ENCODE measurements around the gene THSD7A.

THSD7A gene

DNA sequence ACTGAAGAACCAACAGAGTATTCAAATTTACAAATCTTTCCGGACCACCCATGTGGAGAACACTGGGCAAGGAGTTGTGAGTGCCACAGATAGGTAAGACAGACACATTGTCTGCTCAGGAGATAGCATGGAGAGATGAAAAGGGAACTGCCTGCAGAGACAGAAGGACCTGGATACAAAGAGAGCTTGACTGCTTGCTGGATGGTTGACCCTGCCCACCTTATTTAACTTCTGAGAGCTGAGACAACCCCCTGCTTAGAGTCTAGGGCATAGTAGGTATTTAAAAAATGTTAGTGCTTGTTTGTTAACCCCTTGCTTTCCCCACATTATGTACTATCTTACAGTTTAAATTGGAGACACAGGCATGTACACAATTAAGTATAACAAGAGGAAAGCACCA lies 314.1 kb downstream of the THSD7A start:
- no peak for DNase-seq (ENCODE audit: low read depth in 2 of 2)

DNA sequence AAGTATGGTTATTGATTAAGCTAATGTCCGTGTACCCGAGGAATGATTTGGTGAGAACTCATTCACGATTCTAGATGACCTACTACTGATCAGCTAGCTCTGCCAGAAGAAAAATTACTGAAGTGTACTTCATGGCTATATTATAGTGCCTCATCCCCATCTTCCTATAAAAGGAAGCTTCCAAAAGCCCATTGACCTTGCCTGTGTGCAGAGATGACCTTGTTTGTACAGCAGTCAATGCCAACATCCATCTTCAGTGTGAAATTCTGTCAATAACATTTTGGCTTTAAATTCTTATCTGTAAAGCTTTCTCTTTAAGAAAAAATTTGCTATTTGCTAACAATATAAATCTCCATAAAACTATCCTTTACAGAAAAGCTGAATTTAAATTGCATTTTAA lies 315.7 kb downstream of the THSD7A start:
- DNase-seq (ENCODE audit: low read depth in 2 of 2), result no peak

DNA sequence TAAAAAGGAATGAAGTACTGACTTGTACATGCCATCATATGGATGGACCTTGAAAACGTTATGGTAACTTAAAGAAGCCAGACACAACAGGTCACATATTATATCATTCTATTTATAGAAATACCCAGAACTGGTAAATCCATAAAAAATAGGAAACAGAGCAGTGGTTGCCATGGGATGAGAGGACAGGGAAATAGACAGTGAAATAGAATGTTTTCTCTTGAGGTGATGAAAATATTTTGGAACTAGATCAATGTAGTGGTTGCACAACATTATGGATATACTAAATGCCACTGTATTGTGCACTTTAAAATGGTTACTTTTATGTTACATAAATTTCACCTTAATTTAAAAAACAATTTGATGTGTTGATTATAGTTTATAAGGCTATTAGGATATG lies 318.5 kb downstream of the THSD7A start:
- no peak for DNase-seq (ENCODE audit: low read depth in 2 of 2)

DNA sequence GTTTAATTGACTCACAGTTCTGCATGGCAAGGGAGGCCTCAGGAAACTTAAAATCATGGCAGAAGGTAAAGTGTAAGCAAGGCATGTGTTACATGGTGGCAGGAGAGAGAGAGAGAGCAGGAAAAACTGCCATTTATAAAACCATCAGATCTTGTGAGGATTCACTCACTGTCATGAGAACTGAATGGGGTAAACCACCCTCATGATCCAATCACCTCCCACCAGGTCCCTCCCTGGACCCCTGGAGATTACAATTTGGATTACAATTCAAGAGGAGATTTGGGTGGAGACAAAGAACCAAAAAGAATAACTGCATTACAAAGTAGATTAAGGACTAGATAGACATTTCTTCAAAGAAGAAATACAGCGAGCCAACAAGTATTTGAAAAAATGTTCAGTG lies 324.1 kb downstream of the THSD7A start:
- DNase-seq (ENCODE audit: low read depth in 2 of 2), result no peak

DNA sequence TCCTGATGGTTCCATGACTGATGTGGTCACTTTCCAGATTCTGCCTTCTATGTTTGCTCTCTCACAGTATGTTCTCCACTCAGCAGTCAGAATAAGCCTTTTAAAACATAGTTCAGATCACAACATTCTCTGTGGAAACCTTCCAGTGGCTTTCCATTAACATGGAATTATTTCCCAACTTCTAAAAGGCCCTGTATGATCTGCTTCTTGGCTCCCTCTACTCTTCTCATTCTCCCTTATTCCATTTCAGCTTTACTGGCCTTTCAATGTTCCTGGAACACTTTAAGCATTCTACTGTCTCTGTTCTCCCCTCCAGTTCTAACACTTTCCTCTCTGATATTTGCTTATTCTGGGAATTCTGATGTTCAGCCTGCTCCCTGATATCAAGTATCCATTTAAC lies 325.6 kb downstream of the THSD7A start:
- no peak for DNase-seq (ENCODE audit: low read depth in 2 of 2)

DNA sequence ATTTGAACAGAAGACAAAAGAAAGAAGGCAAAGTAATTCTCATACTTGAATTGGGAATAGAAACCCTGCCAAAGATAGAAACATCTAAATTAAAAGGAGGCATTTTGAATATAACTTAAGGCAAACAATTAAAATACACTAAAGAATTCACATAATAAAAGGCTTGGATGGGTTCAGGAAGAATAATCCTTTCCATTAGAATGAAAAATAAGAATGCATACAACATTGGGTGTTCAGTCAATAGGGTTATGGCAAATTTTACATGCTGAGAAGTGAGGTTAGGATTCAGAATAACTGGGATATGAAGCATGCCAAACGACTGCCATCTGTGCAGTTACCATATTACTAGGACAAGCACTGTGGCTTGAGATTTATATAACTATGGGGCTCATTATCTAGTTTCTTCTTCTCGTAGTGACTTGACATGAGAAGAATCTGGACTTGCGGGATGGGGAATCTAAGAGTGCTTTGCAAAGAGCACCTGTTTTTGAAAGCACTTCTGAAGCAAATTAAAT lies 326.5 kb downstream of the THSD7A start:
- DNase-seq (ENCODE audit: low read depth in 2 of 2), result no peak

DNA sequence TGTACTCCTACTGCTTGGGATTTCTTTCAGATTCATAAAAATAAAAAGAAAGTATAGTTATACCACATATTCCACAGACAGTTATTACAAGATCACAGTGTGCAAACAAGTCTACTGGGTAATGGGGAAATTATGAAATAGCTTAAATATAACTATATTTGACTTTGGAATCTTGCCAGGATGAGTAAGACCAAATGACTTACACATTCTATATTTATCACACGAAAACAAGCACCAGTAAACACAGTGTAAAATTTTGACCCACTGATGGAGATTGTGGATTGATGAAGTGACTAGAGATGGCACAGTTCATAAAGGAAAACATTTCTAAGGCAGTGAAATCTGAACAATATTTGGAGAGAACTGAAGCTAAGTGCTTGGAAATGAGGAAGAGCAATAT lies 339.7 kb downstream of the THSD7A start:
- DNase-seq (ENCODE audit: low read depth in 2 of 2), result no peak

DNA sequence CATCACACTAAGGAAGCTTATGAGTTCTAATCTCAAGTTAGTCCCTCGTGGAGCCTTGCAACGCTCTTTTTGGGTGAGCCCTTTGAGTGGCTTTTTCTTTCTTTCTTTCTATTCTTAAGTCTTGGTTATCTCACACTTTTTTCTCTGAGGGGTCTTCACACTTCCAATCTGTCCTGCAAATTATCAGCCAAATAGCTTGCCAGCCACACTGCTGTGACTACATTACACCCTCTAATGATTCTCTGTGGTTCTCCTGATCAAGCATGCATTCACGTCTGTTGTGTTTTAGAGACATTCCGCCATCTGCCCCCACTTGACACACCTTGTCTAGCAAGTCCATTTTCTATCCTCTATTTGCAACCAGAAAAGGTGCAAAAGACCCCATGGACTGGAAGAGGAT lies 340.2 kb downstream of the THSD7A start:
- no peak for DNase-seq (ENCODE audit: low read depth in 2 of 2)

DNA sequence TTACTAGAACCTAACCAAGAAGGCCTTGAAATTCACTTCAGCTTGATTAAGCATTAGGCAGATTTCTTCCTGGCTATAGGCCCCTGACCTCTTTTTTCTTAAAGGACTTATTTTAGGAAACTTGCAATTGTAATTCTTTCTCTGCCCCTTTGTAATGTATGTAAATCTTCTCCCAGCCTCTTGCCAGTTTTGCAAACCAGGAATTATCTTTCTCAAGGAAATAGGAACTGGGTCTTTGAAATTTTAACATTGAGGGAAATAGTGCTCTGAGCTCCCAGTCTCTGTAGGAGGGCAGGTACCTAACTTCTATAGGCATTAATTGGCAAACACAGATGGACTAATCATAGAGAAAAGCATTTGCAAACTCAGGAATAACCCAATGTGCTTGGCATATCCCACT lies 342.7 kb downstream of the THSD7A start:
- no peak for DNase-seq (ENCODE audit: low read depth in 2 of 2)

DNA sequence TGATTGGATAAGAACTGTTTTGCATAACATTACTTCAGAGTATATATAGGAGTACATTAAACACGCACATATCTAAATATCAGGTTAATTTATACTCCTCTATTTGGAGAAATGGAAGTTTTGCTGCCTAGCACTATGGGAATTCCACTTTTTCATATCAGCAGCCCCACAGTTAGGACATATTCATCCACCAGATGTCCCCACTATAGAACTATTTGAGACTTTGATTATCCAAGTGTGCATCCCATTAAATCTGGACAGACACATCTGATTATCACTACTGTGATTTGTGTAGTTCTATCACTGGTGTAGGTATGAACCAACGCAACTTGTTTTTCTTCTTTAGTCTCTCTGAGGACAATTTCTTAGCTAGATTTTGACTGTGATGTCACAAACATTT lies 345.7 kb downstream of the THSD7A start:
- DNase-seq (ENCODE audit: low read depth in 2 of 2), result no peak

DNA sequence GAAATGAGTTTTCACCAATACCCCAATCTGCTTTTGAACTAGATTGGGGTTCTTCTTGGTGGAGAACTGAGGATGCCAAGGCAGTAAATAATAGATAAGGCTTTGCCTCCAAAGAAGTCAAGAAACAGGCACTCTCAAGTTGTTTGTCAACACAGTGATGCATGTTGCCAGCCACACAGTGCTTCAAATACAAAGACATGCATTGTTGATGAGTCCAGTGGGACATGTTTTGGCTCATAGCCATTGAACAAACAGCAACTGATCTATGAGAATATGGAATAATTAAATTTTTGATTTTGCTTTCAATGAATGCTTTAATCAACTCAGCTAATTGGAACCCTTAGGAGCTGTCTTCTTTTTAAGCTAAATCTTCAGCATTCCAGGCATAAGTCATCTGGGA lies 346.4 kb downstream of the THSD7A start:
- DNase-seq (ENCODE audit: low read depth in 2 of 2), result no peak

DNA sequence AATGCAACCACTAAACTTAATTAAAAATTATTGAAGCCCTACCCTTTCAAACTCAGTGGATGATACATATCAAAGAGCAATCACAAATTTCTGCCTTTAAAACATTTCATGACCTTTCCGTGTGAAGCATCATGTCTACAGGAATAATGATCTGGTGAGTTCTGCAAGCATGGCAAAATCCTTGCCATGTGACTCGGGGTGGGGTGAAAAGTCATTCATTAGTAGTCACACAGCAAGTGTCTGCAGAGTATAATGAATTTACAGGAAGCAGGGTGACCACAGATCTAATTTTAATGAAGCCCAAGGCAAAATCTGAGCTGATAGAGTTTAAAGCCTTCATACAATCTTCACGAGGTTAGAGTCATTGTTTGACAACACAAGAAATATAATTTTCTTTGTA lies 351.9 kb downstream of the THSD7A start:
- no peak for DNase-seq (ENCODE audit: low read depth in 2 of 2)

DNA sequence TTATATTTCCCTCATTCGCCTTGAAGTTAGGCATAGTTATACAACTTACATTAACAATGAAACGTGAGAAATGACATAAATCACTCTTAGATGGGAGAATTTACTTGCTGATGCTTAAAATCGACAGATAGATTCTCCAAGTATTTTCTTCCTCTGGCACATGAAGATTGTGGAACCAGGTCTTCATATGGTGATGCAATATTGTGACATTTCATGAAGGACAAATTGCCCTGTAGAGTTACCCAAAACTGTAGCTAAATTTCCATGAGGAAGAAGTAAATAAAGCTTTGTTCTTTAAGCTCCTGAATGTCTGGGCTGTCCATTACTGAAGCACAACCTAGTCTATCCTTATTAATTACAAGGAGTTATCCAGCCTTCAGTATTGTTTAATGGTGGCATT lies 353.1 kb downstream of the THSD7A start:
- no peak for DNase-seq (ENCODE audit: low read depth in 2 of 2)

DNA sequence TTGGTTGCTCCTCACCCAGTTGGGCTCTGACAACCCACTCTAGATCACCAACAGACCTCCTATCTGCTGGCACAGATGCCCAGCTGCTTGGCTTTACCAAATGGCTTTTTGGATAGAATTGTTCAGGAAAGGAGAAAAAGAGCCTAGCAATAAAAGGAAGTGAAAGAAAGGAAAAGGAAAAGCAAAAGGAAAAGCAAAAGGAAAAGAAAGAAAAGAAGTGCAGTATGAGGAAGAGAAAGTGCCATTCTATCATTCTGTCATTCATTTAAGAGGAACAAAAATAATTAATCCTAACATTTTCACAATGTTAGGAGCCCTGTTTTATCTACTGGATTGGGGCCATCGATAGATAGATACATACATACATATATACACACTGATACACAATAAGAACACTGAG lies 353.6 kb downstream of the THSD7A start:
- no peak for DNase-seq (ENCODE audit: low read depth in 2 of 2)

DNA sequence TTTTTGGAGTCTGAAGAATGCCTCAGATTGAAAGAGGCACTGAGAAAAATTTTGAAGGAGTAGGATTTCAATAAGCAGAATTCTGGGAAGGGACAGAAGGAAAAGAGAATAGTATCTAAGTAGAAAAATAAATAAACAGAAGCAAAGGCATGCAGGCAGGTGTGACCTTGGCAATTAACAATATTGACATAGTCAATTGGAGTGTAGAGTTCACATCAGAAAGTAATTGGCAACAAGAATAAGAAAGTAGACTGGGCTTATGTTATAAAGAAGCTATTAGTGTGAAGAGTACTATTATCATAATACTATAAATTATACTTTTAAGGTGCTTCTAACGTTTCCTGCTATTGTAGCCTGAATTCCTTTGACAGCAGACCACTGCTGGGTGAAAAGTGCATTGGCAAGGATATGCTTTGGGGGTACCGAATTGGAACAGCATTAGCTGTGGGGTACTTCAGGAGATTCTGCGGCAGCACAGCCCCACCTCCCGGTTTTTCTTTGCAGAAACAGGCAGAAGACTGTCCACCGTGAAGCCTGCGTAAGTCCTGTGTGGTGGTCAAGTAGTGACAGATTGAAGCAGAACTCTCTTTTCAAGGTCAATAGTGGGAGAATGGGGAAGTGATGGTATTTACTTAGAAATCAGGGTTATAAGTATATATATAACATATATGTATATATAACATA lies 357.0 kb downstream of the THSD7A start:
- DNase-seq (ENCODE audit: low read depth in 2 of 2), result no peak

DNA sequence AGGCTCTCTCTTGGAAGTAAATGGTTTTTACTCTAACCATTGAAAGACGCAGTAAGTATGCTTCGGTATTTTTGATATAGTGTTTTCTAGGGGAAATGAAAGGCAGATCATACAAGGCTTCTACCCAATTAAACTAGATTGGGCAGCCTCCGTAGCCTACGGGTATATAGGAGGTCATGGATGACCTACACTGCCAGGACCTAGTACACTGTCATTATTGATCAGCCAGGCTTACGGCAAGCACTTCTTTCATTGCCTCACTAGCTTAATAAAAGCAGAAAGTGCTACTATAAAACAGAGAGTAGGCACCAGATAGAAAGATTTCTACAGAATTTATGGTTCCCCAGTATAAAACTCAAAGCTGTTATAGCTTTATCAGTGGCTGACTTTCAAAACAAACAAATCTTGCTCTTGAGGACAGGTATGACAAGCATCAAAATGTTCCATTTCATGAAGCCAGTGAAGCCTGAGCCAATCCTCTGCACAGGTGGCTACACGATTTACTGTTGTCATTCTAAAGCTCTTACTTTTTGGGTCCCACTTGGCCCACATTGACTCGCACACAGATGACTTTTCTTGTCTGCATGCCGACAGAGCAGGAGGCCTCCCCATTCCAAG lies 358.1 kb downstream of the THSD7A start:
- DNase-seq (ENCODE audit: low read depth in 2 of 2), result no peak

DNA sequence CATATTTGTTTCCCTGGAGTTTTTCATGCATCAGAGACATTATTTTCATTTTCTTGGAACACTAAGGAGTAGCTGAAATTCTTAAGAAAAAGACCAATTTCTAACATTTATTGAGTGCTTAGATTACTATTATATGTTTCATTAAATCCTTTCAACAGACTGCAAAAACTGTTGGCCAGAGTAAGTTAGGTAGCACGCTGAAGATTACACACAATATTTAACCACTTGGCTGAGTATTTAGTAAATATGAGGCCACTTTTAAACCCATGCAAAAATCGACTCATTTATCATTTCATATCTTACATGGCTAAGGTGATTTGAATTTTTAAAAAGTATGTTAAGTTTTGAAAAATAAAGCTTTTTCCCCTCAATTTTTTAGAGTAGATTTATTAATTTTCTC lies 358.8 kb downstream of the THSD7A start:
- no peak for DNase-seq (ENCODE audit: low read depth in 2 of 2)

DNA sequence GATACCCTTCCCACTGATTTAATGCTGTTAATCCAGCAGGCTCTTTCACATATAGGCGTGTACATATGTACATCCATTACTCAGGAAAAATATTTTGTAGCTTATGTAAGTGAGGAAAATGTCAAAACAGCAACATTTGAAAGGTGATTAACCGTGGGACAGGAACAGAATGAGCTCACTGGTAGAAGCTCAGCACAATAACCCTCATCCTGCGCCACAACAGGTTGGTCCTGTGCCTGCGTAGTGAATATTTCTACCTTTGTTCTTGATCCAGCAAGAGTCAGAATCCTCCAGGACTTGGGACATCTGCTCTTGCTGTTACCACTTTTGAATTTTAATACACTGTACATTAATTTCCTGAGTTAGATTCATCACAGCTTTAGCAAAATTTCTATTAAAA lies 359.4 kb downstream of the THSD7A start:
- no peak for DNase-seq (ENCODE audit: low read depth in 2 of 2)

DNA sequence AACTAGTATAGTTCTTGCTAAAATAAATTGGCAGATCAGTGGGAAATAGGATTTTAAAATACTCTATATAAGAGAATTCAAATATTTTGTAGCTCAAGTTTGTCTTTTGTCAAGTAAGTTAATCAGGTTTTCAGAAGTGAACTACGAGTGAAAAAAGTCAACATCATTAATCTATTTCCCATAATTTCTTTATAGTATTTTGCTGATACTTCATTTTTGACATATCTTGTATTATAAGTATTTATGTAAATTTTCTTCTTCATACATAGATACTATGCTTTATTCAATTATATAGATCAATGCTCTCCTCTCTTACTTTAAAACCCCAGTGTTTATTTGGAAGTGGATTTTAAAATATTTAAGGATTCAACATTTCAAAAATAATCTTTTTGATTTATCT lies 360.7 kb downstream of the THSD7A start:
- DNase-seq (ENCODE audit: low read depth in 2 of 2), result no peak

DNA sequence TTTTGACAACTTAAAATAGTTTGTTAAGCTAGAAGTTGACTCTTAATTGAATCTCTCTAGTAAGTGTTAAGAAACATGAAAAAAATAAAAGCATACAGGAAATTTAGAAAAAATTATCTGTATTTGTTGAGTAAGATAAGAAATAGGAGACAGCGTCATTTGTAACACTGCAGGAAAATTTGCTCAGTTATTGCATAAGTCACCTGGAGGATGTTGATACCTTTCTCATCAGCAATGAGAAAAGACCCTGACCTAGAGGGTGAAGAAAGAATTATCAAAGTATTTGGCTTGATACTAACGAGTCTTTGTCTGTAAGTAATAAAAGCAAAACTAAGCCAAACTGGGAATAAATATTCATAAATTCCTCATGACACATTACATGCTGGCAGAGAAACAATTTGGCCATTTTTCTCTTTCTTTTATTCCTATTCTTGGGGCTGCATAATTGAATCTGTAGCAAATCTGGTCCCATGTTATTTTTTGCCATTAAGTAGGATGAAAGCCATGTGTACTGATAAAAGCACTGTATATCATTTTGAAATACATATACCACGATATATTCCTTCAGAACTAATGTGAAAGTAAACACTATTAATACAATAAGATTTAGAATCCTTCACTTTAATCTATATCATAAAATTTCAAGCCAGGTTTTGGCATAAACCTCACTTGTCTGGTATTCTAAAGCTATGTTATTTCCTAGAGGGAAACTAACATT lies 362.8 kb downstream of the THSD7A start:
- DNase-seq (ENCODE audit: low read depth in 2 of 2), result no peak

DNA sequence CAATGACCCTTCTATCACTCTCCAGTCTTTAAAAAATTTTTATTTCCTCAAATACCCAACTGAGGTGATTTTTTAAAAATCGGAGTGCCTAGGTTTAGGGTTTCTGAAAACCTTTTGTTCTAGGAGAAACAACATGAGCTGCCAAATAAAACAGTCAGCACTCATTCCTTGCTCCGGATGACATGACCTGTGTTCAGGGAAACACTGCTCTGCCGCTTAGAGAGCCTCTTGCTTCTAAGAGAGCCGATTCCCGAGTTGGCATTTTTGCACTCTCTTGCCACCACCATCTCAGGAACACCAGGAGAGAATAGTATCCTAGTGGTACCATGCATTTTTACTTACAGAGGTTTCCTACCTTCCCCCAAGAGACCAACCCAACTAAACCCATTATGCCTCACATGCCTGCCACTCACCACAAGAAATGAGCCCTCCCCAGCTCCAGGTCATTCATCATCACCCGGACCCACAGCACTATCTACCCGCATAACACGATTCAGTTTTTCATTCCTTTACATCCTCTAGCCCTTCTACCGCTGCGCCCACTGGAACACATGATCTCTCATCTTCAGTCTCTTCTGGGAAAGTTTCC lies 365.4 kb downstream of the THSD7A start:
- no peak for DNase-seq (ENCODE audit: low read depth in 2 of 2)

DNA sequence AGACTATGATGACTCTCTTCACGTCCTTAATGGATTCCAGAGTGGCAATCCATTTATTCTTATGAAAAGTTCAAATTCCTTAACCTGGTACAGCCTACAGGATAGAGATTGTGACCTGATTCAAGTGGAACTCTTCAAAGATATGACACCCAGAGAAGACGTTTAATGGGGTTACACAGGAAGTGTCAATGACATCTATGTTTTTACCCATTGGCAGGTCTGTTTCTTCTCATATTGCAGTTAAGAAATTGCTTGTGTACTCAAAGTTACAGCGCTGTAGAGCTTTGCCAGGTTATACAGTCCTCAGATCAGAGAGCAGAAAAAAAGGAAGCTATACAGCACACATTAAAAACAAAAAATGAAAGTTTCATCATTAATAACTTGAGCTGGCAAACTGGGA lies 367.4 kb downstream of the THSD7A start:
- DNase-seq (ENCODE audit: low read depth in 2 of 2), result no peak

DNA sequence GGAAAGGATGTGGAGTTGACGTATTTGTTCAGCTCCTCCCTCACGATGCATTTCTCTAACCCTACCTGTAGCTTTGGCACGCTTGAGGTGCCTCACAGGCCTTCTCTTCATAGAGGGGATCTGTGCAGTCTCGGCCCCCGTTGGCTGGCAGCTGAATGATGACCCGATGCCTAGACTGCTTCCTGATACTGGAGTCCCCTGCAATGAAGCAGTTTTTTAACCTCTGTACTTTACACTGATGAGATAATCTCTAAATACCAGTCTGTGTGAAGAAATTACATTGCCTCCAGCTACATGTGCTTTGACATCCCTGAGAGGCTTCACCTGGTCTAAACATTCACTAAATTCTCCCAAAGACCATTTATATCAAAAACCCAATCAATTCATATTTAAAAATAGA lies 370.1 kb downstream of the THSD7A start:
- no peak for DNase-seq (ENCODE audit: low read depth in 2 of 2)

All from stimulated activated CD8-positive, alpha-beta memory T cell treated with anti-CD3 and anti-CD28 coated beads, Interleukin-7, amount 100 ng/mL, for 4 hours (primary cell).